MM.1S (cell line): ENCODE data around the gene CRTAC1.

Experiments used
- DNase-seq: peaks from one replicate; pipeline ENCODE4 v3.0.0-alpha.2; 2015
- H2AFZ ChIP-seq: fragments of 300-600 bp; sonication (generic); 2 replicates; pipeline ENCODE4 v1.6.0; 2016; ENCODE audit warnings: antibody characterized with exemption, low read length
- H3F3A ChIP-seq: fragments of 300-600 bp; sonication (generic); 2 replicates; pipeline ENCODE4 v1.6.1; 2016; ENCODE audit warnings: mild to moderate bottlenecking, antibody characterized with exemption, low read length, moderate library complexity, mixed read lengths; ENCODE audit not compliant: insufficient read depth
- H3K27ac ChIP-seq: fragments of 300-600 bp; sonication (generic); 2 replicates; pipeline ENCODE4 v1.5.1; 2016; ENCODE audit warnings: mild to moderate bottlenecking, low read length
- H3K27me3 ChIP-seq: fragments of 300-600 bp; sonication (generic); replicated peaks from 2 replicates; pipeline ENCODE4 v1.6.0; 2016; ENCODE audit warnings: low read length; ENCODE audit not compliant: insufficient read depth
- H3K36me3 ChIP-seq: fragments of 300-600 bp; sonication (generic); replicated peaks from 2 replicates; pipeline ENCODE4 v1.6.1; 2016; ENCODE audit warnings: mild to moderate bottlenecking, low read length, mixed read lengths; ENCODE audit not compliant: insufficient read depth
- H3K4me1 ChIP-seq: fragments of 300-600 bp; sonication (generic); 2 replicates; pipeline ENCODE4 v1.6.1; 2016; ENCODE audit warnings: low read length, mixed read lengths
- H3K4me2 ChIP-seq: fragments of 300-600 bp; sonication (generic); 2 replicates; pipeline ENCODE4 v1.6.0; 2016; ENCODE audit warnings: low read depth, low read length
- H3K4me3 ChIP-seq: fragments of 300-600 bp; sonication (generic); 2 replicates; pipeline ENCODE4 v1.5.1; 2016; ENCODE audit warnings: low read length, mixed read lengths
- H3K79me2 ChIP-seq: fragments of 300-600 bp; sonication (generic); 2 replicates; pipeline ENCODE4 v1.6.1; 2016; ENCODE audit warnings: mixed run types, low read length, mixed read lengths
- H3K9ac ChIP-seq: fragments of 300-600 bp; sonication (generic); 2 replicates; pipeline ENCODE4 v1.6.1; 2016; ENCODE audit warnings: low read length, mixed read lengths
- H3K9me2 ChIP-seq: fragments of 300-600 bp; sonication (generic); replicated peaks from 2 replicates; pipeline ENCODE4 v1.6.1; 2016; ENCODE audit warnings: mild to moderate bottlenecking, low read length, mixed read lengths; ENCODE audit not compliant: insufficient read depth
- H3K9me3 ChIP-seq: fragments of 300-600 bp; sonication (generic); replicated peaks from 2 replicates; pipeline ENCODE4 v1.6.1; 2016; ENCODE audit warnings: mild to moderate bottlenecking, low read length, mixed read lengths; ENCODE audit not compliant: insufficient read depth
- H4K20me1 ChIP-seq: fragments of 300-600 bp; sonication (generic); 2 replicates; pipeline ENCODE4 v1.6.1; 2016; ENCODE audit warnings: mild to moderate bottlenecking, low read length, moderate library complexity, mixed read lengths; ENCODE audit not compliant: insufficient read depth
- EZH2 ChIP-seq: fragments of 300-600 bp; sonication (generic); optimal IDR thresholded peaks from 2 replicates; pipeline ENCODE3; 2017; ENCODE audit warnings: low read depth, mild to moderate bottlenecking, antibody characterized with exemption, low read length, mixed read lengths
- EZH2phosphoT487 ChIP-seq: fragments of 300-600 bp; sonication (generic); IDR thresholded peaks from 2 replicates; pipeline ENCODE4 v1.6.1; 2018; ENCODE audit warnings: antibody characterized with exemption, low read length
- TF ChIP-seq, protein P1 (sequence below): fragments of 300-600 bp; sonication (generic); IDR thresholded peaks from 2 replicates; pipeline ENCODE4 v1.5.1; 2016; ENCODE audit warnings: antibody characterized with exemption, low read length, mixed read lengths

CRTAC1 gene

DNA sequence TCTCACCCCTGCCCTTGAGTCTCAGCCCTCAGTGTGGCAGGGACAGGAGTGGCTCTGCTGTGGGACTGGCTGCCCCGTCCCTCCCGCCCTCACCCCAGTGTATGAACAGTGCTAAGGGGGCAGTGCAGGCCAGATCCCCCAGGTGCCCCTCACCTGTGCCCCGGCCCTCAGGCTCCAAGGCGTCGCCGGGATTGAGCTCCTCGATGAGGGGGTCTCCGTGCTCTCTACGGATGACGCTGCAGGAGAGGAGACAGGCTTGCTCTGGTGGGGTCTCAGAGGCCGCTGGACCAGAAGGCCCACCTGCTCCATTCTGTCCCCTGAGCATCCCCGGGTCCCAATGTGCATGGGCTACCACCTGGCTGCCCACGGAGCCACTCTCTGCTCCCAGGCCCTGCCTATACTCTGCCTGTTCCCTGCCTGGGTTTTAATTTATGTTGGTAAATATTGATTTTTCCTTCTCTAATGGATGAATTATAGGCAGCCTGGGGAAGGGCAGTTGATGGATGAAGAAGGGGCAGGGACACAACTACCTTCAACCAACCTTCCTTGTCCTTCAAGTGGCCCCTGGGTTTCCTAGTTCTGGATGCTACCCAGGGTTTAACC is 133.6 kb downstream of the CRTAC1 start:
- Histone ChIP-seq H3K9me3 (no peaks in the 10 kb centered on the region), H3K36me3 (no peaks in the 10 kb centered on the region), H3K4me1 (no peaks in the 10 kb centered on the region), H3K27me3 (peaks cover 56% of the 10 kb centered on the region), H3K4me3 (no peak overlapping the region), H3K9me2 (no peaks in the 10 kb centered on the region), H3K9ac (no peak overlapping the region), H3F3A (no peaks in the 10 kb centered on the region), H2AFZ (no peak overlapping the region), H3K4me2 (no peak overlapping the region), H3K27ac (no peak overlapping the region), H4K20me1 (no peaks in the 10 kb centered on the region), H3K79me2 (no peaks in the 10 kb centered on the region)
- TF ChIP-seq EZH2 (no peak), EZH2phosphoT487 (no peak)
- TF ChIP-seq, protein P1, sequence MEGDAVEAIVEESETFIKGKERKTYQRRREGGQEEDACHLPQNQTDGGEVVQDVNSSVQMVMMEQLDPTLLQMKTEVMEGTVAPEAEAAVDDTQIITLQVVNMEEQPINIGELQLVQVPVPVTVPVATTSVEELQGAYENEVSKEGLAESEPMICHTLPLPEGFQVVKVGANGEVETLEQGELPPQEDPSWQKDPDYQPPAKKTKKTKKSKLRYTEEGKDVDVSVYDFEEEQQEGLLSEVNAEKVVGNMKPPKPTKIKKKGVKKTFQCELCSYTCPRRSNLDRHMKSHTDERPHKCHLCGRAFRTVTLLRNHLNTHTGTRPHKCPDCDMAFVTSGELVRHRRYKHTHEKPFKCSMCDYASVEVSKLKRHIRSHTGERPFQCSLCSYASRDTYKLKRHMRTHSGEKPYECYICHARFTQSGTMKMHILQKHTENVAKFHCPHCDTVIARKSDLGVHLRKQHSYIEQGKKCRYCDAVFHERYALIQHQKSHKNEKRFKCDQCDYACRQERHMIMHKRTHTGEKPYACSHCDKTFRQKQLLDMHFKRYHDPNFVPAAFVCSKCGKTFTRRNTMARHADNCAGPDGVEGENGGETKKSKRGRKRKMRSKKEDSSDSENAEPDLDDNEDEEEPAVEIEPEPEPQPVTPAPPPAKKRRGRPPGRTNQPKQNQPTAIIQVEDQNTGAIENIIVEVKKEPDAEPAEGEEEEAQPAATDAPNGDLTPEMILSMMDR, result no peak
- no peak for DNase-seq

DNA sequence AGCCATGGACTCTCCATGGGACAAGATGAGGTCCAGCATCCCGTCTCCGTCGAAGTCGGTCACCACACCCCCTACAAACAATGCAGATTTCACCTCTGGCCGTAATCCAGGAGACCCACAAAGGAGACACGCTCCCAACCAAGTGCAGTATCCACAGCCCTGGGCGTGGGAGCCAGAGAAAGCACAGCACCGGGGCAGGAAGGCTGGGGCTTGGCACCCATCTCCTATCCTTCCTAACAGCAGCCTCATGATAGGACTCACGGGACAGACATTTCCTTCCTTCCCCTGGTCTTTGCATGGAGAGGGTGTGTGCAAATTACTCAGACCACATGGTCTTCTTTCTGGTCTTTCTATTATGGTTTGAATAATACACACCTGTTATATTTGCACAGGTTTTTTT is 134.5 kb downstream of the CRTAC1 start:
- Histone ChIP-seq H4K20me1 (no peaks in the 10 kb centered on the region), H3F3A (no peaks in the 10 kb centered on the region), H3K4me2 (no peak overlapping the region), H3K79me2 (no peaks in the 10 kb centered on the region), H3K36me3 (no peaks in the 10 kb centered on the region), H2AFZ (no peak overlapping the region), H3K27me3 (peaks cover 53% of the 10 kb centered on the region), H3K9me3 (no peaks in the 10 kb centered on the region), H3K4me3 (no peak overlapping the region), H3K4me1 (no peaks in the 10 kb centered on the region), H3K9ac (no peak overlapping the region), H3K27ac (no peak overlapping the region), H3K9me2 (no peaks in the 10 kb centered on the region)
- TF ChIP-seq EZH2 (no peak), EZH2phosphoT487 (no peak)
- TF ChIP-seq, protein P1, result no peak
- DNase-seq, result no peak

DNA sequence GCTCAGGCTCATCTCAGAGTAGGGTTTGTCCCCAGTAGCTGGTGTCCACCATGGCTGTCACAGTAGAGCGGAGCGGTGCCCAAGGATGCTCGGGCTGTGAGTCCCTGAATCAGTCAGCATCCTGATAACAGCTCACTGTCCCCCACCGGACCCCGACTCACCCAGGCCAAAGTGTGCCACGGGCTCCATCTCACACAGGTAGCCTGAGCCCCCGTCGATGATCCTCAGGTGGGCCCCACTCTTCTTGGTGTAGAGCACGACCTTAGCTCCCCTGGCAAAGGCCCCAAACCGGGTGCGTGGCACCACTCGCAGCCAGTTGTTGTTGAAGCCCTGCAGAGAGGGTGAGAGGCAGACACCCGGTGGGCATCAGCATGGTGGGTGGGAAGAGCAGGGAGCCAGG is 135.3 kb downstream of the CRTAC1 start:
- H3K4me2 ChIP-seq, result no peak overlapping the region

More for the DNA sequence above, 135.3 kb downstream of the CRTAC1 start:
- H3K9ac ChIP-seq, result no peak overlapping the region
- no peaks in the 10 kb centered on the region for H4K20me1 ChIP-seq
- H3K4me3 ChIP-seq, result no peak overlapping the region
- no peak overlapping the region for H3K27ac ChIP-seq
- H3K79me2 ChIP-seq, result no peaks in the 10 kb centered on the region
- peaks cover 50% of the 10 kb centered on the region for H3K27me3 ChIP-seq
- H3K36me3 ChIP-seq, result no peaks in the 10 kb centered on the region
- TF ChIP-seq EZH2 (no peak), EZH2phosphoT487 (no peak)
- TF ChIP-seq, protein P1, result no peak
- no peaks in the 10 kb centered on the region for H3F3A ChIP-seq
- H2AFZ ChIP-seq, result no peak overlapping the region
- DNase-seq, result no peak
- no peaks in the 10 kb centered on the region for H3K4me1 ChIP-seq
- no peaks in the 10 kb centered on the region for H3K9me2 ChIP-seq
- no peaks in the 10 kb centered on the region for H3K9me3 ChIP-seq
